GM12878 (cell line): ENCODE results near the gene SF3B4. TPM values are rescaled to one million over a fixed set of nuclear protein-coding genes. Genes with fewer than 3 reads are reported as not detected.

ENCODE experiments used
- ATAC-seq: fragments of 200-7000 bp; cut with Tn5 transposase; 3 replicates; pipeline ENCODE4 v1.9.1; 2020; ENCODE audit warnings: mild to moderate bottlenecking, moderate library complexity
- BruUV-seq: library from RNA; stranded (reverse); fragments of 400-500 nt; replicated peaks from 2 replicates; lab custom pipeline; 2021; lab: Mats Ljungman, UMichigan
- CTCF ChIA-PET: fragments of 300-600 bp; sonication (Branson Sonifier 250); formaldehyde crosslinking; extraction: SDS; loops from one replicate; lab custom pipeline; 2021; ENCODE audit warnings: inconsistent platforms; lab: Yijun Ruan, JAX
- POLR2A ChIA-PET: fragments of 350-600 bp; formaldehyde crosslinking; extraction: SDS; loops from one replicate; lab custom pipeline; 2021; ENCODE audit warnings: inconsistent platforms; lab: Charles Lee
- RAD21 ChIA-PET: fragments of 300-600 bp; sonication (Branson Sonifier 250); formaldehyde crosslinking; loops from one replicate; lab custom pipeline; 2023; ENCODE audit warnings: antibody characterized with exemption; ENCODE audit not compliant: unreplicated experiment; lab: Charles Lee
- SMC1A ChIA-PET: fragments of 300-600 bp; sonication (Branson Sonifier 250); formaldehyde crosslinking; loops from one replicate; lab custom pipeline; 2023; ENCODE audit not compliant: unreplicated experiment, uncharacterized antibody; lab: Charles Lee
- DNase-seq: peaks from one replicate; pipeline ENCODE4 v3.0.0-alpha.2; 2011; ENCODE audit warnings: low read depth, low spot score
- FAIRE-seq: peaks from 3 replicates; lab custom pipeline; 2011; peaks lifted over from hg19 to GRCh38; lab: Jason Lieb, UNC
- H2AFZ ChIP-seq: 2 replicates; pipeline ENCODE4 v1.6.0; 2011; ENCODE audit warnings: low read depth, low read length, control low read depth; ENCODE audit not compliant: control insufficient read depth
- H3K27ac ChIP-seq: 2 replicates; pipeline ENCODE4 v1.5.1; 2011; ENCODE audit warnings: control low read depth; ENCODE audit not compliant: control insufficient read depth, insufficient read depth
- H3K27me3 ChIP-seq, 2 experiments: replicated peaks in 1 of 2; 2 replicates each; pipeline versions ENCODE4 v1.6.0 to v1.6.1; 2011; ENCODE audit warnings: low read length in 1 of 2; ENCODE audit not compliant: control insufficient read depth in 2 of 2, insufficient read depth in 2 of 2
- H3K36me3 ChIP-seq, 2 experiments: 2 replicates each; pipeline ENCODE4 v1.5.1; 2011; ENCODE audit warnings: low read length in 1 of 2; ENCODE audit not compliant: control insufficient read depth in 2 of 2, insufficient read depth in 2 of 2
- H3K4me1 ChIP-seq: 2 replicates; pipeline ENCODE4 v1.6.1; 2011; ENCODE audit warnings: mild to moderate bottlenecking, low read length, moderate library complexity, mixed read lengths; ENCODE audit not compliant: control insufficient read depth, insufficient read depth
- H3K4me2 ChIP-seq: 2 replicates; pipeline ENCODE4 v1.6.0; 2011; ENCODE audit warnings: control low read depth; ENCODE audit not compliant: control insufficient read depth, insufficient read depth
- H3K4me3 ChIP-seq: fragments of 200-600 bp; sonication (generic); 2 replicates; pipeline ENCODE4 v1.5.1; 2016
- H3K79me2 ChIP-seq: 2 replicates; pipeline ENCODE4 v1.6.0; 2011; ENCODE audit warnings: low read length; ENCODE audit not compliant: control insufficient read depth, insufficient read depth
- H3K9ac ChIP-seq: 2 replicates; pipeline ENCODE4 v1.8.0; 2011; ENCODE audit warnings: low read length, control low read depth, mixed read lengths; ENCODE audit not compliant: control insufficient read depth, insufficient read depth
- H3K9me3 ChIP-seq: replicated peaks from 3 replicates; pipeline ENCODE4 v1.5.1; 2011; ENCODE audit warnings: mild to moderate bottlenecking, low read length; ENCODE audit not compliant: control insufficient read depth, insufficient read depth
- H4K20me1 ChIP-seq: 2 replicates; pipeline ENCODE4 v1.6.0; 2011; ENCODE audit not compliant: control insufficient read depth, insufficient read depth
- CEBPB ChIP-seq, 2 experiments: fragments of 150-350 bp in 1 of 2; IDR thresholded peaks; 2 replicates each; pipeline ENCODE4 v1.6.1; 2012 to 2014; ENCODE audit warnings: low read depth in 2 of 2, low read length in 2 of 2, borderline replicate concordance in 1 of 2, inconsistent platforms in 1 of 2
- KLF5 ChIP-seq: fragments of 450-650 bp; IDR thresholded peaks from 2 replicates; pipeline ENCODE4 v1.6.1; 2014; ENCODE audit warnings: mild to moderate bottlenecking; ENCODE audit not compliant: partially characterized antibody
- MTA2 ChIP-seq: fragments of 450-650 bp; IDR thresholded peaks from 2 replicates; pipeline ENCODE4 v1.6.1; 2016; ENCODE audit warnings: low read depth, mild to moderate bottlenecking, moderate library complexity
- WGBS: methylation state at CpG from one replicate; pipeline ENCODE4 v1.1.6; 2016; ENCODE audit warnings: low lambda C conversion rate; ENCODE audit not compliant: insufficient replicate concordance, insufficient coverage; ENCODE audit errors: missing lambda C conversion rate; 5-methylcytosine and 5-hydroxymethylcytosine counted together
- in situ Hi-C: fragments of 300-500 bp; cut with MboI; formaldehyde crosslinking; loops from 9 replicates; pipeline ENCODE4 v1.14.3; 2018; ENCODE audit warnings: mixed read lengths
- intact Hi-C: fragments of 100-400 bp; cut with micrococcal nuclease; formaldehyde crosslinking; loops from one replicate; pipeline ENCODE4 v1.14.2; 2022; ENCODE audit not compliant: unreplicated experiment
- polyA plus RNA-seq, 11 experiments: library from polyadenylated mRNA; depleted of rRNA in 4 of 11; unstranded in 6 of 11; stranded (reverse) in 5 of 11; fragments of >200 nt; fragmentation: Nextera tagmentation in 4 of 11; fragmentation: Illumina TruSeq in 1 of 11; extraction: Ambion mirVana in 4 of 11; extraction: Trizol in 1 of 11; gene quantifications; 1 replicate in 1 of 11; 2 replicates in 10 of 11; pipeline versions ENCODE4 v1.2.1 to v1.2.3, GENCODE V29; 2011 to 2016; ENCODE audit warnings: inconsistent platforms in 2 of 11, missing spikeins in 2 of 11, low read depth in 1 of 11
- total RNA-seq, 4 experiments: library from RNA; depleted of rRNA in 3 of 4; stranded (reverse); fragments of >200 nt in 3 of 4; fragmentation: Illumina TruSeq in 1 of 4; extraction: Trizol in 1 of 4; gene quantifications; 2 replicates each; pipeline versions ENCODE4 v1.2.1 to v1.2.3, GENCODE V29; 2013 to 2021
- TF ChIP-seq, protein P1 (sequence below): IDR thresholded peaks from 2 replicates; pipeline ENCODE4 v1.6.1; 2012; ENCODE audit warnings: improper control_type of control experiment, low read depth, low read length; ENCODE audit not compliant: insufficient replicate concordance

SF3B4 gene
- total and polyA plus RNA-seq, 10 of the 15 experiments (the other 5 are each of a cell fraction or from before 2014, with no cell fraction given): 1.9 to 146 (median 27.5) TPM

DNA sequence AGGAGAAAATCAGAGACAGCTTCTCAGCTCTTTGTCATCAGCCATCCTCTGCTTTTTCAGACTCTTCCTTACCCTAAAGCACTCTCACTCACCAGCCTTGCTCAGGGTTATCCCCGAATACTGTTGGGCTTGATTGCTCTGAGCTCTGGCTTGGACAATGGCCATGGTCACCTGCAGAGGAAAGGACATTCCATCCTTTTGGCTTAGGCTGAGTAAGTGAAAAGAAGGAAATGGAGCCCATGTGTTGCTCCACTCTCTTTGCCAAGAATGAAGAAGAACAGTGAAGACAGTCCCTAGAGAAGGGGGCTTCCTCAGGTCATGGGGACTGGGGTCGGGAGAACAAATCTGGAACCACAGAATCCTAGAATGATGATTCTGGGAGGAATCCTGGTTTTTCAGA lies 6.8 kb upstream of the SF3B4 start (continued):
- TF ChIP-seq, protein P1, sequence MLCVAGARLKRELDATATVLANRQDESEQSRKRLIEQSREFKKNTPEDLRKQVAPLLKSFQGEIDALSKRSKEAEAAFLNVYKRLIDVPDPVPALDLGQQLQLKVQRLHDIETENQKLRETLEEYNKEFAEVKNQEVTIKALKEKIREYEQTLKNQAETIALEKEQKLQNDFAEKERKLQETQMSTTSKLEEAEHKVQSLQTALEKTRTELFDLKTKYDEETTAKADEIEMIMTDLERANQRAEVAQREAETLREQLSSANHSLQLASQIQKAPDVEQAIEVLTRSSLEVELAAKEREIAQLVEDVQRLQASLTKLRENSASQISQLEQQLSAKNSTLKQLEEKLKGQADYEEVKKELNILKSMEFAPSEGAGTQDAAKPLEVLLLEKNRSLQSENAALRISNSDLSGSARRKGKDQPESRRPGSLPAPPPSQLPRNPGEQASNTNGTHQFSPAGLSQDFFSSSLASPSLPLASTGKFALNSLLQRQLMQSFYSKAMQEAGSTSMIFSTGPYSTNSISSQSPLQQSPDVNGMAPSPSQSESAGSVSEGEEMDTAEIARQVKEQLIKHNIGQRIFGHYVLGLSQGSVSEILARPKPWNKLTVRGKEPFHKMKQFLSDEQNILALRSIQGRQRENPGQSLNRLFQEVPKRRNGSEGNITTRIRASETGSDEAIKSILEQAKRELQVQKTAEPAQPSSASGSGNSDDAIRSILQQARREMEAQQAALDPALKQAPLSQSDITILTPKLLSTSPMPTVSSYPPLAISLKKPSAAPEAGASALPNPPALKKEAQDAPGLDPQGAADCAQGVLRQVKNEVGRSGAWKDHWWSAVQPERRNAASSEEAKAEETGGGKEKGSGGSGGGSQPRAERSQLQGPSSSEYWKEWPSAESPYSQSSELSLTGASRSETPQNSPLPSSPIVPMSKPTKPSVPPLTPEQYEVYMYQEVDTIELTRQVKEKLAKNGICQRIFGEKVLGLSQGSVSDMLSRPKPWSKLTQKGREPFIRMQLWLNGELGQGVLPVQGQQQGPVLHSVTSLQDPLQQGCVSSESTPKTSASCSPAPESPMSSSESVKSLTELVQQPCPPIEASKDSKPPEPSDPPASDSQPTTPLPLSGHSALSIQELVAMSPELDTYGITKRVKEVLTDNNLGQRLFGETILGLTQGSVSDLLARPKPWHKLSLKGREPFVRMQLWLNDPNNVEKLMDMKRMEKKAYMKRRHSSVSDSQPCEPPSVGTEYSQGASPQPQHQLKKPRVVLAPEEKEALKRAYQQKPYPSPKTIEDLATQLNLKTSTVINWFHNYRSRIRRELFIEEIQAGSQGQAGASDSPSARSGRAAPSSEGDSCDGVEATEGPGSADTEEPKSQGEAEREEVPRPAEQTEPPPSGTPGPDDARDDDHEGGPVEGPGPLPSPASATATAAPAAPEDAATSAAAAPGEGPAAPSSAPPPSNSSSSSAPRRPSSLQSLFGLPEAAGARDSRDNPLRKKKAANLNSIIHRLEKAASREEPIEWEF: no peak

DNA sequence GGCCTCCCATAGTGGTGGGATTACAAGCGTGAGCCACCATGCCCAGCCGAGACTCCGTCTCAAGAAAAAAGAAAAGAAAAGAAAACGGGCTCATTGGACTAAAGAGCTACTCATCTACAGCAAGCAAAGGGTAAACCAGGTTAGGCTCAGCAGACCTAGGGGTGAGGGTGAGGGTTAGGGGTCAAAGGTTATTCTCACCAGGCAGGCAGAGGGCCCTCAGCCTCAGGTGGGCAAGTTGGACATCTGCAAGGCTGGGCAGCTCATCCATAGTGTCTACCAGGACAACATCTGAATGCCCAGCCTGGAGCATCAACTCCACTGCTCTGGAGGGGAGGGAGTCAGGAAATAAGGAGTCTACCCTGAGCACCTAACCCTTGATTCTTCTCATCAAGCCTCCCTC lies 5.6 kb upstream of the SF3B4 start:
- TF ChIP-seq KLF5 (no peak), CEBPB (IDR thresholded peaks at IDR 0.05; ENCODE audit: borderline replicate concordance in 1 of 2, low read depth in 2 of 2, low read length in 2 of 2) (no peak), MTA2 (no peak)
- TF ChIP-seq, all 136 proteins: peak for 0
- no peak overlapping the region for H3K27ac ChIP-seq
- H3K9ac ChIP-seq: no peak overlapping the region
- intact Hi-C loops (no loop called here), in situ Hi-C loops (no loop called here)
- no peaks in the 10 kb centered on the region for H3K36me3 ChIP-seq
- peaks cover 11% of the 10 kb centered on the region for H3K4me1 ChIP-seq
- H3K79me2 ChIP-seq: no peaks in the 10 kb centered on the region
- DNase-seq (no peak), ATAC-seq (no peak), FAIRE-seq (no peak)
- RAD21 ChIA-PET: no interaction called here
- SMC1A ChIA-PET: no interaction called here
- H3K4me3 ChIP-seq: no peak overlapping the region
- POLR2A ChIA-PET: no interaction called here
- no TSS peak for BruUV-seq
- H3K4me2 ChIP-seq: no peak overlapping the region
- H2AFZ ChIP-seq: no peak overlapping the region
- WGBS: 95% methylated on average over 4 of the region's 4 CpGs
- H4K20me1 ChIP-seq: no peaks in the 10 kb centered on the region
- no peaks in the 10 kb centered on the region for H3K27me3 ChIP-seq
- H3K9me3 ChIP-seq: no peaks in the 10 kb centered on the region
- CTCF ChIA-PET: no interaction called here
